Measurements from ENCODE around the gene TNFRSF8. TPM values are rescaled to one million over a fixed set of nuclear protein-coding genes. Genes with fewer than 3 reads are reported as not detected.

TNFRSF8 gene
- total RNA-seq, 1 experiment from 2014 or later, result 2.9 TPM

GRCh38 chr1:12048372-12048771, 14.7 kb upstream of the TNFRSF8 start:
- no peak overlapping the region for H2BK12ac ChIP-seq (ENCODE audit: insufficient read length, low read depth, low read length)
- no peak overlapping the region for H4K8ac ChIP-seq (replicated peaks; ENCODE audit: insufficient read length, low read depth, low read length)
- no peaks in the 10 kb centered on the region for H3K79me1 ChIP-seq (ENCODE audit: insufficient read depth, low read depth, low read length, poor library complexity, severe bottlenecking)
- Mint-ChIP-seq H3K36me3 (ENCODE audit: insufficient read depth in 1 of 3, low read depth in 3 of 3) (no peaks in the 10 kb centered on the region; a peak in 1 of 7 replicates), H3K4me3 (no peak overlapping the region), H3K27ac (no peak overlapping the region), H3K9me3 (peaks cover 0 to 5% of the 10 kb centered on the region in 2 experiments; a peak in 1 of 5 replicates), H3K27me3 (ENCODE audit: low read depth) (peaks cover 10% of the 10 kb centered on the region), H3K4me1 (peaks cover 13 to 19% of the 10 kb centered on the region in 2 experiments)
- no peak overlapping the region for H3K4ac ChIP-seq (ENCODE audit: low read depth, low read length)
- no peaks in the 10 kb centered on the region for H3K27me3 ChIP-seq (ENCODE audit: insufficient read depth, low read length)
- H3T11ph ChIP-seq (ENCODE audit: low read length), result no peak overlapping the region
- no peak overlapping the region for H2BK20ac ChIP-seq (ENCODE audit: low read depth, low read length, poor library complexity, severe bottlenecking)
- H2BK5ac ChIP-seq (ENCODE audit: insufficient read length, low read length), result no peak overlapping the region
- H4K5ac ChIP-seq (ENCODE audit: insufficient read length, low read depth, low read length), result no peak overlapping the region
- no peak overlapping the region for H3K4me2 ChIP-seq (ENCODE audit: insufficient read depth, insufficient read length, low read length)
- no peak overlapping the region for H3K18ac ChIP-seq (ENCODE audit: insufficient read length, low read depth, low read length)
- H4K20me1 ChIP-seq (ENCODE audit: control insufficient read depth, insufficient read depth, insufficient read length), result no peaks in the 10 kb centered on the region
- DNase-seq, result no peak
- no peak overlapping the region for H2BK15ac ChIP-seq (ENCODE audit: low read depth, low read length)
- no peak overlapping the region for H2AK5ac ChIP-seq (ENCODE audit: insufficient read length, low read length)
- H2AFZ ChIP-seq (ENCODE audit: low read length), result no peak overlapping the region
- H4K91ac ChIP-seq (ENCODE audit: insufficient read length, low read depth, low read length), result no peak overlapping the region
- no CpG with 5 or more reads among the region's 2 CpGs for WGBS (ENCODE audit: extremely low coverage, insufficient read length, low lambda C conversion rate)
- TF ChIP-seq CTCF (conservative IDR thresholded peaks at IDR 0.05), result no peak
- H3K9ac ChIP-seq (ENCODE audit: extremely low read depth, insufficient read length, low read length), result no peak overlapping the region
- H2BK120ac ChIP-seq (ENCODE audit: low read depth, low read length, poor library complexity, severe bottlenecking), result no peak overlapping the region
- H3K56ac ChIP-seq (ENCODE audit: insufficient read length, low read depth, low read length), result no peak overlapping the region
- H3K23ac ChIP-seq (ENCODE audit: insufficient read length, low read depth, low read length), result no peak overlapping the region
- H3K27ac ChIP-seq (ENCODE audit: insufficient read length, low read depth, low read length), result no peak overlapping the region
- H3K4me1 ChIP-seq (ENCODE audit: insufficient read depth, low read length), result no peaks in the 10 kb centered on the region
- no peaks in the 10 kb centered on the region for H3K9me3 ChIP-seq (ENCODE audit: control insufficient read depth, low read depth, low read length)
- no peaks in the 10 kb centered on the region for H3K79me2 ChIP-seq (ENCODE audit: insufficient read depth, low read length)
- no peak overlapping the region for H3K14ac ChIP-seq (ENCODE audit: insufficient read depth, low read length)
- no peaks in the 10 kb centered on the region for H3K23me2 ChIP-seq (ENCODE audit: insufficient read length, low read depth, low read length, poor library complexity, severe bottlenecking)
